ENCODE data around the gene ERRFI1.
A peak's percentile ranks its signal among the peaks of the same experiment; 100 is the strongest.

ERRFI1 gene

DNA sequence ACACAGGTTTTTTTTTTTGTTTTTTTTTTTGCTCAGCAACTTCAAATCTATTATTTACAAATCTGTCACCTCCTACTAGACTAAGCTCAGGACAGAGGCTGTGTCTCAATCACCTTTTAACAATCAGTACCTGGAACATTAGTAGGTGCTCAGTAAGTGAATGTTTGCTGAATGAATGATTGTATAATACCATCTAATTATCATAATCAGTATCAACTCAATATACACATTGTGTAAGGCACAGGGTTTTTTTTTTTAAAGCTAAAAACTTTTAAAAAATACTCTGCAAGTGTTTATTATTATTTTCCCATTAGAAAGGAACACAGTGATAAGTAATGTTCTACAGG lies 9.2 kb downstream of the ERRFI1 start:
- Mint-ChIP-seq H3K36me3 (no peaks in the 10 kb centered on the region), H3K27ac (no peak overlapping the region), H3K4me3 (no peak overlapping the region), H3K27me3 (peaks cover 8% of the 10 kb centered on the region), H3K4me1 (no peaks in the 10 kb centered on the region), H3K9me3 (no peaks in the 10 kb centered on the region)
- ATAC-seq = no peak

DNA sequence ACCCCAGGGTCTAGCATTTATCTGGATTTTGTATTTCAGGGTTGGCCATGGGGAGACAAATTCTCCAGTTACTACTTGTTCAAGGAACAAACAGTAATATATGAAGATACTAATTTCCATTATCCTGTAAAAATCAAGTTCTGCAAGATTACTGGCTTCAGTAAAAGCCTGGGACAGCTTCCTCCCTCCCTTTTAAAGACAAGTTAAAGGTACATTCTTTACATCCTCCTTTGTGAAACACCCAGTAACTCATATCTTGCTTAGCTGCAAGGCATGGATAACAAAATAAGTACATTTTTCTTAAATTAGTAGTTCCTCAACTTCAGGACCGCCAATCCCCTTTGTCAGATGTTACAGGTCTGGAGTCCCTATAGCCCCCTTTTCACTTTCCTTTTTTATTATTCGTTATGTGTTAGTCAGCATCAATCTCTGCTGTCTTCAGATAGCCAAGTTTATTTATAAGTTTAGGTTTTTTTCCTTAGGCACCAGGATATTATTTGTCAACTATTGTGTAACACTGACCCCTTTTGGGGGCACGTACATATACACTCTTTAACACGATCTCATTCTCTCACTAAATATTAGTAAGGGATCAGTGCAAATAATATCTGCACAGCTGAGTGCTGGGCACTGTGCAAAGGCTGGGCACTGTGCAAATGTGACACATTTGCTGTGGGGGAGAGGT lies 9.8 kb downstream of the ERRFI1 start:
- no peak for ATAC-seq
- H3K9me3 Mint-ChIP-seq = no peaks in the 10 kb centered on the region
- H3K27ac Mint-ChIP-seq = no peak overlapping the region
- H3K27me3 Mint-ChIP-seq = peaks cover 8% of the 10 kb centered on the region
- no peaks in the 10 kb centered on the region for H3K36me3 Mint-ChIP-seq
- no peak overlapping the region for H3K4me3 Mint-ChIP-seq
- H3K4me1 Mint-ChIP-seq = no peaks in the 10 kb centered on the region

DNA sequence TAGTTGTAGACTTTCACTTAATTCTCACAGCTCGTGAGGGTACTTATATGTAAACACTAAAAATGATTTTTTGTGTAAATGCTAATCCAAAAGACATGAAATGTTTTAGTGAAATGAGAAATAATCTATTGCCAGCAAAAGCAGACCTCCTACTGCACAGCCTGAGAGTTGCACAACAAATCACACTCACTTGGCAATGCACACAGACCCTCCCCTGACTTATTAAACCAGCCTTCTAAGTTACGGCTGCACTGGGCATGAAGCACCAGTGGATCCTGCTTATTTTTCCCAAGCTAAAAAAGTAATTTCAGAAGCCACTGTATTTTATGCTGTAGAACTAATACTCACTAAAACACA lies 10.3 kb downstream of the ERRFI1 start:
- Mint-ChIP-seq H3K9me3 (no peaks in the 10 kb centered on the region), H3K36me3 (no peaks in the 10 kb centered on the region), H3K27ac (no peak overlapping the region), H3K27me3 (peaks cover 8% of the 10 kb centered on the region), H3K4me1 (no peaks in the 10 kb centered on the region), H3K4me3 (no peak overlapping the region)
- no peak for ATAC-seq

DNA sequence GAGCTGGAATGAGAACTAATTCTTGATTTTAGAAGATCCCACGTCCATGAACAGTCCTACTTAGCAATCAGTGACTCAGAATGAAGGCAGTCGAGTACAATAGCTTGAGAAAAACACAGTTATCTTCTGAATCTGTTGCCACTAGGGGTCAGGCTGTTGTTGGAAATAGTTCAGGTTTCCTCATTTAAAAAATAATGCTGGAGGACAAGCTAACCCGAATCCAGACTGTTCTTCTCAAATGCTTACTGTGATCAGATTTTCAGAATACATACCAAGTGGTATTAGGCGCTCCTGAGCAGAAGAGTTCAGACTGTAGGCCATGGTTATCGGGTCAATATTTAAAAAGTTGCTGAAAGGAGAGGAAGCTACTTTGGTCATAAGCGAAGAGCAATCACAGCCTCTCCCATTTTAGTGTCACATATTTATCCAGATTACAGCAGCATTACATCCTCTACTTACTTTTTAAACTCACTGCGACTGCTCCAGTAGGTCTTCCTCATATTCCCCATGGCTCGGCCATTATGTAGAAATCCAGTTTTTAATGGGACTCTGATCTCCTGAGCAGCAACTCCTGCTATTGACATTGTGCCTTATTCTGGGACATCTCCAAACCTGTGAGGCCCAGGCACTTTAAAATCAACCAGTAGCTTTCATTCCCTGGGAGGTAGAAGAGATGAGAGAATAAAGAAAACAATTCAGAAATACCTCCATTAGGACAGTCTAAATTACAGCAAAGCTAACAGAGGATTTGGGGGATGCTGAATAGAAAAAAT lies 10.9 kb downstream of the ERRFI1 start:
- no peaks in the 10 kb centered on the region for H3K9me3 Mint-ChIP-seq
- H3K27ac Mint-ChIP-seq = no peak overlapping the region
- no peaks in the 10 kb centered on the region for H3K4me1 Mint-ChIP-seq
- no peaks in the 10 kb centered on the region for H3K36me3 Mint-ChIP-seq
- ATAC-seq = peak; percentile 60
- peaks cover 8% of the 10 kb centered on the region for H3K27me3 Mint-ChIP-seq
- H3K4me3 Mint-ChIP-seq = no peak overlapping the region

DNA sequence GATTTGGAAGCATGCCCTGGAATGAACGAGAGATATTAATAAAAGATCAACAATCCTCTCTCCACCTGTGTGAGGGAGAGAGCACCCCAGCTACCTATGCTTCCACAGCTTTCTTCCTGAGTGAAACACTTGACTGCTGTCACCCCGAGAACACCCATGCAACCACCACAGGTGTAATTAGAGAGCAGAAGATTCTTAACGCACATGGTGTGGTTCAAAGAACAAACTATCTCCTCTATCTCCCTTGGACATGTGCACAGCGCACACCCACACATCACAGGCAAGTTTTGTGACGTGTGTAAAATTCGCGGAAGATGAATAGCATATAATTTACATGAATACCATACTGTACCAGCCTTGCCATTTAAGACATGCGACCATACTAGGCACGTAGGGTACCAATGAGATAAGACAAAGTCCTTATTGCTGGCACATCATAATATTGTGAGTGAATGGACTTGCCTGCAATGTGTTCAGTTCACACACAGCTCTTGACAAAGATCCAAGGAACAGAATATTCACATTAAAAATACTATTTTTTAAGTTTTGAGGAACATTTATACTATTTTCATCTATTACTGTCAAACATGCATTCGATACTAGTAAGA lies 11.6 kb downstream of the ERRFI1 start:
- H3K27ac Mint-ChIP-seq = no peak overlapping the region
- no peaks in the 10 kb centered on the region for H3K9me3 Mint-ChIP-seq
- no peak for ATAC-seq
- H3K4me1 Mint-ChIP-seq = no peaks in the 10 kb centered on the region
- no peaks in the 10 kb centered on the region for H3K36me3 Mint-ChIP-seq
- peaks cover 8% of the 10 kb centered on the region for H3K27me3 Mint-ChIP-seq
- H3K4me3 Mint-ChIP-seq = no peak overlapping the region

DNA sequence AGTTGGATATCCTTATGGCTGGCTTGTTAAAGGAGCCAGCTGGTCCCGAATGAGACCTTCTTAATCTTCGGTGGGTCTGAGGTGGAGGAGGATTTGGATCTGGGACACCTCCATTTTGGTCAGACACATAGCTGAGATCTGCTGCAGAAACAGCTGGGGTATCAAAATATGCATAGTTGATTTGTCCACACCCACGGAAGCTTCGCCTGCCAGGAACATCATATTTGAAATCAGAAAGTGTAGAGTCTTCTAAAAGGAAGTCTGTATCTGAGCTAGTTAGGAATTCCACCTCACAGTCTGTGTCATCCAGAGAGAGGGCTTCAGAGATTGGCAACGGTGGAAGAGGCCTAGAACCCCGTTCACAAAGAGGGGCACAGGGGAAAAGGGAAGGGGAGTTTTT lies 12.3 kb downstream of the ERRFI1 start:
- peaks cover 8% of the 10 kb centered on the region for H3K27me3 Mint-ChIP-seq
- no peak overlapping the region for H3K27ac Mint-ChIP-seq
- H3K4me3 Mint-ChIP-seq = no peak overlapping the region
- H3K36me3 Mint-ChIP-seq = no peaks in the 10 kb centered on the region
- ATAC-seq = no peak
- H3K4me1 Mint-ChIP-seq = no peaks in the 10 kb centered on the region
- H3K9me3 Mint-ChIP-seq = no peaks in the 10 kb centered on the region

DNA sequence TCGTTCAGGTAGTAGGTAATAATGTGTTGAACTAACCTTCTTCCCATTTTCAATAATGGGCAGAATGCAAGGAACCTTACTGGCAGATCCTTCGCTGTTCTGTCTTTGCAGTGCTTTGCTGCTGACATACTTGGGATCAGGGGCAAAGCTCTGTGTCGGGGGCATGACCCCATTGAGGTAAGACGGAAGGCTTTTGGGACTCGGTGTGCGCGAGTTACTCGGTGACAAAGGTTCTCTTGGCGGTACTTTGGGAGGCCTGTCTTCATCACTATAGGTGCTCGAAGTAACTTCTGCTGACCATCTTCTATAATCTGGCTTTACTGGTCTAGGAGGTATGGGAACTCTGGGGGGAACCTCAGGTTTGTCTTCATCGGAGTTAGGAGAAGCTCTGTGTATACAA lies 12.7 kb downstream of the ERRFI1 start:
- no peak overlapping the region for H3K4me3 Mint-ChIP-seq

GRCh38 chr1:8012955-8013354 lies 13.2 kb downstream of the ERRFI1 start:
- H3K27me3 Mint-ChIP-seq = peaks cover 8% of the 10 kb centered on the region
- no peaks in the 10 kb centered on the region for H3K9me3 Mint-ChIP-seq
- H3K4me1 Mint-ChIP-seq = no peaks in the 10 kb centered on the region
- no peaks in the 10 kb centered on the region for H3K36me3 Mint-ChIP-seq
- H3K27ac Mint-ChIP-seq = no peak overlapping the region
- H3K4me3 Mint-ChIP-seq = no peak overlapping the region
- ATAC-seq = no peak

More for the DNA sequence above, 12.7 kb downstream of the ERRFI1 start:
- Mint-ChIP-seq H3K27me3 (peaks cover 8% of the 10 kb centered on the region), H3K4me1 (no peaks in the 10 kb centered on the region), H3K36me3 (no peaks in the 10 kb centered on the region), H3K27ac (no peak overlapping the region), H3K9me3 (no peaks in the 10 kb centered on the region)
- no peak for ATAC-seq

- Mint-ChIP-seq H3K4me3 (no peak overlapping the region), H3K4me1 (no peaks in the 10 kb centered on the region), H3K27ac (no peak overlapping the region), H3K27me3 (peaks cover 8% of the 10 kb centered on the region), H3K9me3 (no peaks in the 10 kb centered on the region), H3K36me3 (no peaks in the 10 kb centered on the region)
- ATAC-seq = no peak
These were observed 13.9 kb downstream of the ERRFI1 start for GRCh38 chr1:8011923-8012858.

DNA sequence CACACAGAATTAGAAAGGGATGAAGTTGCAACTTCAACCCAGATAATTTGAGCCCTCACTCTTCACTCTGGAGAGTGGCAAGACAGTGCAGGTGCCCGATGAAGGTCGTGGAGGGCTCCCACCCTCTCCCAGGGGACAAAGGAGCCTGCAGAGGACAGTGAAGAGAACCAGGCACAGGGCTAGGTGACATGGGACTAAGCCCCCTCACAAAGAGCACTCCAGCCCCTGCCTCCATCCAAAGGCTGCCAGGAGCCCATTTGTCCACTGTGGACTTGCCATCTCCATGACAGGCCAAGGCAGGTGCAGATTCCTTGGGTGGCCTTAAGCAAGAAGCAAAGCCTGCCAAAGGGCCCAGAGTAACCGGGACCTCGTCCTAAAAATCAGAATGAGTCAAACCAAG lies 15.1 kb downstream of the ERRFI1 start:
- Mint-ChIP-seq H3K27ac (no peak overlapping the region), H3K27me3 (no peaks in the 10 kb centered on the region), H3K4me1 (no peaks in the 10 kb centered on the region), H3K4me3 (no peak overlapping the region), H3K9me3 (no peaks in the 10 kb centered on the region), H3K36me3 (no peaks in the 10 kb centered on the region)
- no peak for ATAC-seq

DNA sequence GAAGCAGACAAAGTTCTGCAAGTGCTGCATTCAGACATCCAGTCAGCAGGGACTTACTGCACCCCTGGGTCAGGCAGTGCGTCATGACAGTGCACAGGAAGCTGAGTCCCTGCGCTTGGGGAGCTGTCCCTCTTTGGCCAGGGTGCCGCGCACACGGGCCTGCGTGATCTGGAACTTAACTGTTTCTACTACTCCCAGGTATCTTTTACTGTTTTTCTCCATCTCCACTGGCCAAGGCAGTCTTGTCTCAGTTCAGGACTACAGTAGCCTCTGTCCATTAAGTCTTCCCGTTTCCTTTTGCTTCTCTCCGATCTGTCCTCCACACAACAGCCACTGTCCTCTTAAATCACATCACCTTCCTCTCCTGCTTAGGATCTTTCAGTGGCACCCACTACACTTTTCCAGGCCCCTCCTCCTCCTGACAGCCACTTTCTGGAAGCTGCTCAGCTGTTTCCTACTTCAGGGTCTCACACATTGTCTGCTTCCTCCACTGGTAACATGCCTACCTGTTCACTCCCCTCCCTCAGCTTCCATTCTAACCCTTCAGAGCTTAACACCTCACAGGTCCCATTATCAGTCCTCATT lies 15.9 kb downstream of the ERRFI1 start:
- Mint-ChIP-seq H3K4me3 (no peak overlapping the region), H3K9me3 (no peaks in the 10 kb centered on the region), H3K27me3 (no peaks in the 10 kb centered on the region), H3K27ac (no peak overlapping the region), H3K4me1 (no peaks in the 10 kb centered on the region), H3K36me3 (peaks cover under 1% of the 10 kb centered on the region)
- ATAC-seq = no peak

DNA sequence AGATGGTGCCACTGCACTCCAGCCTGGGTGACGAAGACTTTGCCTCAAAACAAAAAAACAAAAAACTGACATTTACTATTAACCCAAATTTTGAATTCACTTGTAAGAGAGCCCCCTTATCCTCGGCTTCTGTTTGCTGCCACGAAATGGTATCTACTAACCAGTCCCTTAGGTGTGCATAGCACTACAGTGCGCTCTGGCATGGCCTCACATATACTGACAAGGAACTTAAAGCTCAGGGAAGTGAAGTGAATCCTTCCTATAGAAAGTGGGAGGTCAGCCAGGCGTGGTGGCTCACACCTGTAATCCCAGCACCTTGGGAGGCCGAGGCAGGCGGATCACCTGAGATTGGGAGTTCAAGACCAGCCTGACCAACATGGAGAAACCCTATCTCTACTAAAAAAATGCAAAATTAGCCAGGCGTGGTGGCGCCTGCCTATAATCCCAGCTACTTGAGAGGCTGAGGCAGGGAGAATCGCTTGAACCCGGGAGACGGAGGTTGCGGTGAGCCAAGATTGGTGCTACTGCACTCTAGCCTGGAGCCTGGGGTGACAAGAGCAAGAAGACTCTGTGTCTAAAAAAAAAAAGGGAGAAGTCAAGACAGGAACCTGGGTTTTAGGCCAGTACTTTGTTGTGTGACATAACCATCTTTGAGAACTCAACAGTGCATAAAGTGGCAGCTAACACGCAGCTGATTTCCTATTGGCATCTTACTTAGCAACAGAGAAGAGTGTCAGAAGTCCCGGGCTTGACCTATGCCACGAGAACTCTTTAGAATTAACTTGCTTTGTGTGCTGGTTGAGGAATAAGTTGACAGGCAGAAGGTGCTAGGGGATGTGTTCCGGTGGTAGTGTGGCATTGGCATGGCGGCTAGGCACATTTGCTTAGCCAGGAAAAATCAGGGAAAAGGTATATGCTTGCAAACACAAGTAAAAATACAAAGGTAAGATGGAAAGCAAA lies 16.8 kb downstream of the ERRFI1 start:
- H3K36me3 Mint-ChIP-seq = peaks cover 9% of the 10 kb centered on the region

DNA sequence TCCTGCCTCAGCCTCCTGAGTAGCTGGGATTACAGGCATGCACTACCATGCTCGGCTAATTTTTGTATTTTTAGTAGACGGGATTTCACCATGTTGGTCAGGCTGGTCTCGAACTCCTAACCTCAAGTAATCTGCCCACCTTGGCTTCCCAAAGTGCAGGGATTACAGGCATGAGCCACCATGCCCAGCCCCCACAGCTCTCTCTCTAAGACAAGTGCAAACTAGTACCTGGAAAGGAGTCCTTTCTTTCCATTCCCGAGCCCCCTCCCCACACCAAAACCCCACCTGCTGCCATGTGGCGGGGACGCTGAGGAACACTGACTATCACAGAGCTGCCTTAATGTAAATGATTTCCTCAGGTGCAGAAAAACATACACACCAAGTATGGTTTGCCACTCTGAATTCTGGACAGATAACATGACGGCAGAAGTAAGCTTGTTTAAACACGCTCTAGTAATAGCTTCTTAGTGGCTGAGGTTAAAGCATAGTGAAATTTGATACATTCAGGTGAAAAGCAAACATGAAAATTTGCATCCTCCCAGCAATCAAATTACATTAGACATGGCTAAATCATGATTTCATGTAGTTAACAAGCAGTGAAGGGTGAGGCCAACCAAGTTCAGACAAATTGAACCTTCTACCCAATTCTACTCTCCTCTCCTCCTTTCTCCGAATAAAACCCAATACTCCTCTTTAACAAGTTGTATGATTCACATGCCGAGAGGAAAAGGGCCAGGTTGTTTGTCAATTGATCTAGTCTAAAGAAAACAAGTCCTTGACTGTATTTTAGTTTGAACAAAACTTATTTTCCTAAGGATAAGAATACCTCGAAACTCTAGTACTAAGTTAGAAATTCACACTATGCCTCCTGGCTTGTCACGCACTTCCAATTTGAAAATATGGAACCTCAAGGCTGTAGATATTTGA lies 19.8 kb downstream of the ERRFI1 start:
- ATAC-seq = no peak
- no peak overlapping the region for H3K4me3 Mint-ChIP-seq
- H3K36me3 Mint-ChIP-seq = peaks cover 18% of the 10 kb centered on the region
- no peaks in the 10 kb centered on the region for H3K4me1 Mint-ChIP-seq
- no peaks in the 10 kb centered on the region for H3K27me3 Mint-ChIP-seq
- H3K9me3 Mint-ChIP-seq = no peaks in the 10 kb centered on the region
- no peak overlapping the region for H3K27ac Mint-ChIP-seq

More for the DNA sequence above, 16.8 kb downstream of the ERRFI1 start:
- Mint-ChIP-seq H3K4me3 (no peak overlapping the region), H3K4me1 (no peaks in the 10 kb centered on the region), H3K9me3 (no peaks in the 10 kb centered on the region), H3K27me3 (no peaks in the 10 kb centered on the region), H3K27ac (no peak overlapping the region)
- no peak for ATAC-seq

All from stimulated activated memory B cell treated with anti-CD40 and anti-IgM and Interleukin-4, amounts not matched to agents 10 μg/mL and 1 μg/mL and 100 μg/mL, for 72 hours (primary cell).